ENCODE data around the gene RNPS1.

DNA sequence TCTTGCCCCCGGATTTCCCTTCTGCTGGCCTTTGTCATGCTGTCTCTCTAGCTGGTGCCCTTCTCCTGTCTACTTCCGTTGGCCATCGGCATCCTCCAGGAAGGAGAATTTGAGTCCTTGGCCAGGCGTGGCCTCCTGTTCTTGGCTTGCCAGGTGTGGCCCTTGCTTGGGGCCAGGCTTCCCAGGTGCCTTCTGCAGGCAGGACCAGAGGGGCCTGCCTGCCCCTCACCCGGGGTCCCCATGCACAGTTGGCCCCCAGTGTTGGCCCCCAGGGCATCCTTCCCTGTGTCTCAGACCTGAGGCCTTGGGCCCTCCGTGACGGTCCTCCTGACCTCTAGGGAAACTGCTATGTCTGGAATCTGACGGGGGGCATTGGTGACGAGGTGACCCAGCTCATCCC, 60.1 kb downstream of the RNPS1 start:
- TF ChIP-seq POLR2A (IDR thresholded peaks at IDR 0.05) (no peak), CTCF (IDR thresholded peaks at IDR 0.05) (no peak), POLR2AphosphoS5 (IDR thresholded peaks at IDR 0.05) (no peak)

Measured in prostate gland (tissue), 2 donors.